Activated T-cell treated with anti-CD3 and anti-CD28 coated beads for 1 hour (primary cell): ENCODE results near the gene CDH6.
"Not testable (repeated sequence)": the region's sequence is repeated elsewhere in the genome, so short reads cannot be mapped to it uniquely, and the experiment has no call there.

Experiments
- DNase-seq: peaks from one replicate; pipeline ENCODE4 v3.0.0-alpha.2; 2020; ENCODE audit warnings: low read depth

CDH6 gene

DNA sequence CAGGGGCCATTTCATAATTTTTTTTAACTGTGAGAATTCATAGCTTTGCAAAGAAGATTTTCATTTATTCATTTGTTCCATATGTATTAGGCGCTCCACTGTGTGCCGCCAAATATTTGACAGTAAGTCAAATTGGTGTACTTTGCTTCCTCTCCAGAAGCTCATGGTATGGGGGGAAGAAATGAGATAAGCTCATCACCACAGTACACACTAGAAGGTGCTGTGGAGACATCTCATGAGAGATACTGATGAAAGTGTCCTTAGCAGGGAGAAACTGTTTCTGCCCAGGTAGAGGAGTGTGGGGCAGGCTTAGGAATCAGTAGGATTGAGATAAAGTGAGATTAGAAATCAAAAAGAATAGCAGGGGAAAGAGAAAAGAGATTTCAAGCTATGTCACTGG is 136.2 kb downstream of the CDH6 start:
- DNase-seq, result no peak

GRCh38 chr5:31332160-31332559 is 138.7 kb downstream of the CDH6 start:
- no peak for DNase-seq

GRCh38 chr5:31333475-31333874 is 140.0 kb downstream of the CDH6 start:
- DNase-seq, result no peak

GRCh38 chr5:31334061-31334860 is 140.8 kb downstream of the CDH6 start:
- DNase-seq, result no peak

GRCh38 chr5:31335456-31335855 is 142.0 kb downstream of the CDH6 start:
- no peak for DNase-seq

DNA sequence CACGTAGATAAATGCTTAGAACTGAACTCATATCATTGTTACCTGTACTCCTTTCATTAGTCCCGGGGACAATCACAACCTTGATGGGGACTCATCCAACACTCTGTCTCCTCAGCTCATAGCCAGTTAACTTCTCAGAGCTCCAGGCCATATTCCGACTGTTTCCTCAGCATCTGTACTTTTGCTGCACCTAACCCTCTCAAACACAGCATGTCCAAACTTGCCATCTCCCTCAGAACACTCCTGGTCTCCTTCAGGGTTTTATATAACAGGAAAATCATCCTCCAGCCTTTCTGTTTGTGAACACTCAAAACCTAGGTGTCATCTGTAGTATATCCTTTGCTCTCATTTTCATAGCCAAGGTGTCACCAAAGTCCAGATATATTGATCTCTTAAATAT is 150.5 kb downstream of the CDH6 start:
- no peak for DNase-seq

DNA sequence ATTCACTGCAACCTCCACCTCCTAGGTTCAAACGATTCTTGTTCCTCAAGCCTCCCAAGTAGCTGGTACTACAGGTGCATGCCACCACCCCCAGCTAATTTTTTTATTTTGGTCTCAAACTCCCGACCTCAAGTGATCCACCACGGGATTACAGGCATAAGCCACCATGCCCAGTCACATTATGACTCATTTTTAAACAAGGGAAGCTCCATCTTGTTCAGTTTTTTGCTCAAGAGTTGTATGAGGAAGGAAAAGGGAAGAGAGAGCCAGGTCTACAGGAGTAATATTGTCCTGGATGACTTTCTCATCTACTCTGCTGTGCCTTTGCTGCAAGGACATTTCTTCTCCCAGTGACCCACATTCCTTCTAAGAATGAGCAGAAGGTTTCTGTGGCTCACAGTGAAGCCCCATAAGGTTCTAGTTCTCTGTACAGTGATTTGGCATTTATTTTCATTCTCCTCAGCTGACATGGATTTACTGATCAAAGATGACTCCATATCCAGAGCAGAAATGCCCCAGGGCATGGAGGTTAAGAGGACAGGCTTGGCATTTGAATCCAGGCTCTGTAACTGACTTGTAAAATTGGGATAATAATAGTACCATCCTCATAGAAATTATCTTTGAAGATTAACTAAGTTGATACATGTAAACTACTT is 153.5 kb downstream of the CDH6 start:
- no peak for DNase-seq

GRCh38 chr5:31347552-31347905 is 154.0 kb downstream of the CDH6 start:
- DNase-seq, result no peak

- no peak for DNase-seq
Observed at GRCh38 chr5:31350395-31350794, 156.9 kb downstream of the CDH6 start.

- no peak for DNase-seq
Observed at GRCh38 chr5:31355337-31355736, 161.9 kb downstream of the CDH6 start.

- DNase-seq, result no peak
Observed at GRCh38 chr5:31357038-31357437, 163.6 kb downstream of the CDH6 start.

DNA sequence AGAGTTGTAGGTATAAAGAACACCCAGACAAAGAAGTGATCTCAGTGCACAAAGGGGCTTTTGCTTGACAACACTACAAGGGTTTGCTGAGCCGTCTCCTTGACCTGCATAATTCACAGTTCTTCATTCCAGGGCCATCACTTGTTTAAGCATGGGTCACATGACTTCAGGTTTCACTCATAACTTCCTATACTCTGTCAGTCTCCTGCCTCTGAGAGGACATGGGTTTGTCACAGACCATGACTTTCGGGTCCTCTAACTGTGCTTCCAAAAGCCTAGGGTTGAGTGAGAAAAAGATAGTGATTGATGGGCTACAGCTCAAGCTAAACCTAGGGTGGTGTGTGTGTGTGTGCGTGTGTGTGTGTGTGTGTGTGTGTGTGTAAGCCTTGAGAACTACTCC is 166.4 kb downstream of the CDH6 start:
- no peak for DNase-seq

- no peak for DNase-seq
Observed at GRCh38 chr5:31361234-31361633, 167.7 kb downstream of the CDH6 start.

- DNase-seq, result not testable (repeated sequence)
Observed at GRCh38 chr5:31361704-31362528, 168.4 kb downstream of the CDH6 start.

GRCh38 chr5:31362529-31362900 is 169.0 kb downstream of the CDH6 start:
- DNase-seq, result no peak

DNA sequence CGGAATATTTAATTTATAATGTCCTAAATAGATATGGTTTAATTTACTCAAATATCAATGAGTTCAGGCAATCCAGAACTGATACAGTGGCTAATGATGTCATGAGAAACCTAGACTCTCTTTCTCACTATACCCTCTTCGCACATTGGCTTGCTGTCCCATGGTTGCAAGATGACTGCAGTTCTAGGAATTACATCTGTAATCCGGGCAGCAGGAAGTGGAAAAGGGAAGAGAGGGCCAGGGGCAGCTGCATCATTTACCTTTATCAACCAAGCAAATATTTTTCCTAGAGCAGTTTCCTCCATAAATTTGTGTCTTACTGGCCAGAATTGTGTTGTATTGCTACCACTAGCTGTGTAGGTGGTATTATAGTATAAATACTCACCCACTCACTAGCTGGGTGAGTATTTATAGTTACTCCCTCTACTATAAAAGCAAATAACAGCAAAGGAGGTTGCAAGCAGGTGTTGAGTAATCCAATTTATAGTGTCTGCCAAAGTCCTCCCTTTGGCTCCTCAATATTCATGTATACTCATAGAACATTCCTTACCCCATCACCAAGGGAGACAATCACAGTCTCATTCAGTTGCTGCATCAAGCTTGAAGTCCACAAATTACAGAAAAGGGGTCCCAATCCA is 169.6 kb downstream of the CDH6 start:
- DNase-seq, result no peak

GRCh38 chr5:31364881-31365636 is 171.6 kb downstream of the CDH6 start:
- DNase-seq, result no peak

DNA sequence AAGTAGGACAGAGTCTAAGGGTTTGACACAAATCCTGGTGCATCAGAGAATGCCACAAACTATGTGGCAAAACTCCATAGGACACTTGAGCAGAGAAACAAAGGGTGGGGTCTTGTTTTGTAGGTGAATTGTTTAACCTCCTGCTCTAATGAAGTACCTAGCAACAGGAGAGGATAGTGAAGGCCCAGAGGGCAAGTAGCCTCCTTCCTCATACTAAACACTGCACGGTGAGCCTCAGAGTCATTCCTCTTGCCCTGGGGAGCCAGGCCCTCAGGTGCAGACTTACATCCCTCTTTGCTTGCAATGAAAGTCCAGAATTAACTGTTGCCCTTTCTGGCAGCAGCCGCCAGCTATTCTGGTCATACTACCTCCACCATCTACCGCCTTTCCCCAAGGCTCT is 172.3 kb downstream of the CDH6 start:
- DNase-seq, result no peak

DNA sequence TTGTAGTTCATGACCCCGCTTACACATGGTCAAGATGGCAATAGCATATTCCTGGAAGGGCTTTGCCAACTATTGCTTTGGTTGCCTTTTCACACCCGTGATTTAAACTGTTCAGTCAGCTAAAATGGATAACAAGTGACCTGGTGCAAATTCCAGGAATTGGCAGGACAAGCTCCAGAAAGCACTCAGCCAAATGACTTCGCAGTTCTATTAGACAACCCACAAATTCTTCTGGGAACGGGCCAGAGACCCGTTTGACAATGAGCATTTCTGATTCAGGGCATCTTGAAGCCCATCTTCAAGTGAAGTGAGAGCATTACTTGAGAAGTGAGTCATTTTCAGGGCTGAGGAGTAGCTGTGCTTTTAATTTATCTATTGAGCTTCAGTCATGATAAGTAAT is 173.5 kb downstream of the CDH6 start:
- no peak for DNase-seq

- DNase-seq, result no peak
Observed at GRCh38 chr5:31372124-31372523, 178.6 kb downstream of the CDH6 start.

DNA sequence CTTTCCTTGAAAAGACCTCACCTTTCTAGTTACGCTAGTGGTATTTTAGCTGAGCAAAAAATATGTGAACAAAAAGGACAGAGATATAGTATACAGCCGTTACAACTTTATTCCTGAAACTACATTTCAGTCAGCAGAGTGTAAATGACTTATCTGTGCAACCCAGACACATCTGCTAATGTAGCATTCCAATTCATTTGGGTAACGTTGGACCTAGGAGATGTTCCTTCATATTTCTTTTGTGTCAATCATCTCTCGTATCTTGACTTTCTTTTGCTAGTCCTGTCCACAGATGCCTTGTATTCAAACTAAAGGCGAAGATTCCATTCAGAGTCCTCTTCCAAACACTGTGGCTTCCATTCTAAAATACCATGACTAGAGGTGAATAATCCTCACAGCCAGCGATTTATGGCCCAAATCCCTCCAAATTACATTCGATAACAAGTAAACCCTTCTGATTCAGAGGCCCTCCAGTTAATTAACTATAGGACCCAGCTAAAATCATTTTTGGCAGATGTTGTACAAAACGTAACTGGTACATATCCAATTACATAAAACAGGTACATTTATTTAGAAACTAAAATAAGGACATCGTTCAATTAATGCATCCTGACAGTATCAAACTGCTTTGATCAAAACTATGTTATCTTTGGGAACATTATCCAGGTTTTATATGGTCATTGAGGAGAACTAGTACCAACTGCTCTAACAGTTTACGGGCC is 182.7 kb downstream of the CDH6 start:
- no peak for DNase-seq
